HCT116 (cell line): ENCODE measurements around the gene SPINT2. TPM values are rescaled to one million over a fixed set of nuclear protein-coding genes. Genes with fewer than 3 reads are reported as not detected.
A peak's percentile ranks its signal among the peaks of the same experiment; 100 is the strongest.

ENCODE experiments used
- ATAC-seq: fragments of 200-7000 bp; cut with Tn5 transposase; 2 replicates; pipeline ENCODE4 v1.9.1; 2020; ENCODE audit warnings: mild to moderate bottlenecking, moderate library complexity
- BruUV-seq: library from RNA; stranded (reverse); fragments of 400-500 nt; replicated peaks from 2 replicates; lab custom pipeline; 2021; lab: Mats Ljungman, UMichigan
- CTCF ChIA-PET: fragments of 300-600 bp; sonication (Branson Sonifier 250); formaldehyde crosslinking; loops from one replicate; lab custom pipeline; 2021; ENCODE audit warnings: antibody characterized with exemption; lab: Charles Lee
- POLR2A ChIA-PET: fragments of 300-600, 350-600 bp; sonication (Branson Sonifier 250); formaldehyde crosslinking; loops from one replicate; lab custom pipeline; 2021; ENCODE audit warnings: antibody characterized with exemption; lab: Charles Lee
- RAD21 ChIA-PET, 2 experiments: fragments of 300-600 bp; sonication (Branson Sonifier 250); formaldehyde crosslinking; loops; one replicate each; lab custom pipeline; 2023; ENCODE audit warnings: low total read pairs in 2 of 2; ENCODE audit not compliant: uncharacterized antibody in 2 of 2, unreplicated experiment in 2 of 2, low non-redundant PET in 1 of 2; lab: Charles Lee
- DNase-seq: peaks from one replicate; pipeline ENCODE4 v3.0.0-alpha.2; 2010; ENCODE audit warnings: low read depth, low spot score
- H2AFZ ChIP-seq: fragments of 200-600 bp; shearing (Covaris generic), sonication (generic); 2 replicates; pipeline ENCODE4 v1.6.1; 2017; ENCODE audit warnings: low read depth, mixed run types, mixed read lengths, antibody characterized with exemption, low read length; ENCODE audit not compliant: poor library complexity, severe bottlenecking
- H3K27ac ChIP-seq: 2 replicates; pipeline ENCODE4 v1.5.1; 2012; ENCODE audit warnings: low read depth, low read length
- H3K27me3 ChIP-seq: fragments of 200-600 bp; sonication (generic); 2 replicates; pipeline ENCODE4 v1.6.1; 2016; ENCODE audit warnings: mixed run types, low read length, mixed read lengths; ENCODE audit not compliant: insufficient read depth
- H3K36me3 ChIP-seq, 2 experiments: fragments of 200-500 bp in 1 of 2; fragments of 200-600 bp in 1 of 2; sonication (Bioruptor generic) in 1 of 2; sonication (generic) in 1 of 2; 2 replicates each; pipeline versions ENCODE4 v1.5.1 to v1.6.1; 2014 to 2016; ENCODE audit warnings: low read length in 2 of 2, inconsistent platforms in 1 of 2, mixed read lengths in 1 of 2, mixed run types in 1 of 2; ENCODE audit not compliant: insufficient read depth in 2 of 2, control insufficient read depth in 1 of 2
- H3K4me1 ChIP-seq, 2 experiments: fragments of 200-600 bp in 1 of 2; sonication (generic) in 1 of 2; 2 replicates each; pipeline versions ENCODE4 v1.5.1 to v1.6.1; 2012 to 2017; ENCODE audit warnings: low read length in 2 of 2, inconsistent platforms in 1 of 2, mild to moderate bottlenecking in 1 of 2, mixed read lengths in 1 of 2, mixed run types in 1 of 2, moderate library complexity in 1 of 2; ENCODE audit not compliant: insufficient read depth in 2 of 2, control insufficient read depth in 1 of 2
- H3K4me2 ChIP-seq: fragments of 200-600 bp; sonication (generic); 2 replicates; pipeline ENCODE4 v1.6.1; 2017; ENCODE audit warnings: mixed run types, low read length, mixed read lengths
- H3K4me3 ChIP-seq, 2 experiments: fragments of 200-600 bp in 1 of 2; sonication (generic) in 1 of 2; replicated peaks in 1 of 2; 2 replicates each; pipeline ENCODE4 v1.5.1; 2011 to 2016; ENCODE audit warnings: low read length in 2 of 2, control low read depth in 1 of 2, low read depth in 1 of 2, mild to moderate bottlenecking in 1 of 2, mixed read lengths in 1 of 2, mixed run types in 1 of 2
- H3K79me2 ChIP-seq: fragments of 200-600 bp; sonication (generic); 2 replicates; pipeline ENCODE4 v1.6.1; 2017; ENCODE audit warnings: mild to moderate bottlenecking, mixed run types, low read length, moderate library complexity, mixed read lengths; ENCODE audit not compliant: insufficient read depth
- H3K9ac ChIP-seq: fragments of 200-600 bp; sonication (generic); 2 replicates; pipeline ENCODE4 v1.6.1; 2016; ENCODE audit warnings: low read length, mixed read lengths
- H3K9me2 ChIP-seq: fragments of 200-600 bp; sonication (generic), shearing (Covaris generic); 2 replicates; pipeline ENCODE4 v1.6.1; 2017; ENCODE audit warnings: mixed run types, mild to moderate bottlenecking, moderate library complexity; ENCODE audit not compliant: insufficient read depth
- H3K9me3 ChIP-seq, 2 experiments: fragments of 200-500 bp in 1 of 2; fragments of 200-600 bp in 1 of 2; sonication (Bioruptor generic) in 1 of 2; sonication (generic) in 1 of 2; 2 replicates each; pipeline ENCODE4 v1.6.1; 2014 to 2017; ENCODE audit warnings: low read length in 2 of 2, mixed read lengths in 2 of 2, inconsistent platforms in 1 of 2, low read depth in 1 of 2, mild to moderate bottlenecking in 1 of 2, mixed run types in 1 of 2, moderate library complexity in 1 of 2; ENCODE audit not compliant: control insufficient read depth in 1 of 2, insufficient read depth in 1 of 2
- H4K20me1 ChIP-seq: fragments of 200-600 bp; sonication (generic), shearing (Covaris generic); 2 replicates; pipeline ENCODE4 v1.6.1; 2017; ENCODE audit warnings: mixed run types, mild to moderate bottlenecking, moderate library complexity; ENCODE audit not compliant: insufficient read depth
- CEBPB ChIP-seq: IDR thresholded peaks from 2 replicates; pipeline ENCODE4 v1.6.1; 2012; ENCODE audit warnings: low read depth
- CTCF ChIP-seq, 3 experiments: fragments of 200-600 bp in 1 of 3; sonication (generic) in 1 of 3; IDR thresholded peaks in 2 of 3; conservative IDR thresholded peaks in 1 of 3; 2 replicates each; pipeline ENCODE4 v1.5.1; 2012 to 2017; ENCODE audit warnings: low read depth in 2 of 3, low read length in 2 of 3, antibody characterized with exemption in 1 of 3, borderline replicate concordance in 1 of 3, control low read depth in 1 of 3, mild to moderate bottlenecking in 1 of 3, mixed read lengths in 1 of 3, mixed run types in 1 of 3, moderate library complexity in 1 of 3; ENCODE audit not compliant: insufficient read depth in 1 of 3
- FOSL1 ChIP-seq: IDR thresholded peaks from 2 replicates; pipeline ENCODE4 v1.6.1; 2012; ENCODE audit warnings: low read depth
- POLR2AphosphoS5 ChIP-seq: IDR thresholded peaks from 2 replicates; pipeline ENCODE4 v1.6.1; 2011; ENCODE audit warnings: mild to moderate bottlenecking, low read depth, low read length, moderate library complexity
- RAD21 ChIP-seq: IDR thresholded peaks from 2 replicates; pipeline ENCODE4 v1.6.1; 2012; ENCODE audit warnings: low read depth, mild to moderate bottlenecking
- REST ChIP-seq: IDR thresholded peaks from 2 replicates; pipeline ENCODE4 v1.6.1; 2012; ENCODE audit warnings: low read depth
- TCF7L2 ChIP-seq: IDR thresholded peaks from 2 replicates; pipeline ENCODE4 v1.7.0; 2011; ENCODE audit warnings: borderline replicate concordance, inconsistent platforms; ENCODE audit not compliant: insufficient read depth, insufficient read length; ENCODE audit errors: extremely low read depth
- ZFX ChIP-seq: fragments of 450-650 bp; IDR thresholded peaks from 2 replicates; pipeline ENCODE4 v1.6.1; 2017
- intact Hi-C: fragments of 100-400 bp; cut with micrococcal nuclease; formaldehyde crosslinking; loops from 2 replicates; pipeline ENCODE4 v1.10.0; 2022
- total RNA-seq: library from RNA; stranded (reverse); gene quantifications from one replicate; pipeline ENCODE4 v1.2.1, GENCODE V29; 2021; ENCODE audit not compliant: unreplicated experiment

The SPINT2 gene
- total RNA-seq, 1 experiment from 2014 or later = 500 TPM

GRCh38 chr19:38308006-38308766 is 43.8 kb downstream of the SPINT2 start:
- Histone ChIP-seq H3K79me2 (peaks cover 22% of the 10 kb centered on the region), H3K27me3 (no peaks in the 10 kb centered on the region), H3K9ac (0 out of 2 replicates have a peak overlapping the region, but pooled peaks have one; percentile 8), H2AFZ (no peak overlapping the region), H3K36me3 (peaks cover 10% of the 10 kb centered on the region in 2 experiments; a peak in 3 of 4 replicates), H3K4me3 (no peak overlapping the region), H4K20me1 (no peaks in the 10 kb centered on the region), H3K4me1 (peaks cover 11 to 20% of the 10 kb centered on the region in 2 experiments), H3K9me3 (no peaks in the 10 kb centered on the region), H3K9me2 (no peaks in the 10 kb centered on the region), H3K4me2 (no peak overlapping the region), H3K27ac (no peak overlapping the region)
- DNase-seq (no peak), ATAC-seq (no peak)
- intact Hi-C loops = no loop called here
- ChIA-PET CTCF (no interaction called here), POLR2A (interaction anchor here (1.0 kb wide), 1 partner anchor 11 kb away, joined by 3 read pairs; no protein-coding TSS in a partner anchor), RAD21 (no interaction called here)
- TF ChIP-seq POLR2AphosphoS5 (0 out of 2 replicates have a peak, but pooled peaks have one; percentile 16), FOSL1 (no peak)
- no TSS peak for BruUV-seq

- BruUV-seq = no TSS peak
- Histone ChIP-seq H3K9ac (no peak overlapping the region), H3K36me3 (peaks cover 10% of the 10 kb centered on the region in 2 experiments; a peak in 3 of 4 replicates), H3K9me2 (no peaks in the 10 kb centered on the region), H3K27me3 (no peaks in the 10 kb centered on the region), H3K79me2 (peaks cover 19% of the 10 kb centered on the region; the same call in 1 of the 2 replicates), H3K4me1 (peaks cover 7 to 13% of the 10 kb centered on the region in 2 experiments), H3K9me3 (no peaks in the 10 kb centered on the region), H2AFZ (no peak overlapping the region), H3K27ac (no peak overlapping the region), H3K4me3 (no peak overlapping the region), H4K20me1 (no peaks in the 10 kb centered on the region), H3K4me2 (no peak overlapping the region)
- CTCF ChIA-PET = interaction anchor here (0.6 kb wide), 1 partner anchor 24 kb away, joined by 3 read pairs; no protein-coding TSS in a partner anchor
- intact Hi-C loops = no loop called here
- POLR2A ChIA-PET = interaction anchor here (1.0 kb wide), 1 partner anchor 12 kb away, joined by 3 read pairs; no protein-coding TSS in a partner anchor
- no peak for DNase-seq
- ATAC-seq = no peak
- RAD21 ChIA-PET = no interaction called here
- TF ChIP-seq TCF7L2 (no peak), CEBPB (no peak), REST (no peak), RAD21 (no peak), CTCF (IDR thresholded peaks at IDR 0.05 in 2 of 3, conservative IDR thresholded peaks at IDR 0.05 in 1 of 3; ENCODE audit: borderline replicate concordance in 1 of 3, insufficient read depth in 1 of 3, low read depth in 2 of 3, low read length in 2 of 3) (no peak), ZFX (no peak), POLR2AphosphoS5 (0 out of 2 replicates have a peak, but pooled peaks have one; percentile 13)
These were observed 44.7 kb downstream of the SPINT2 start for GRCh38 chr19:38308926-38309614.
